K562 (cell line): ENCODE measurements around the gene NAV2. TPM values are rescaled to one million over a fixed set of nuclear protein-coding genes. Genes with fewer than 3 reads are reported as not detected.

ENCODE experiments used
- polyA plus RNA-seq, 8 experiments: library from polyadenylated mRNA; depleted of rRNA in 4 of 8; stranded (reverse) in 5 of 8; unstranded in 3 of 8; fragments of >200 nt; fragmentation: Nextera tagmentation in 2 of 8; fragmentation: Illumina TruSeq in 1 of 8; extraction: Ambion mirVana in 2 of 8; extraction: Trizol in 1 of 8; gene quantifications; 2 replicates each; pipeline versions ENCODE4 v1.2.1 to v1.2.3, GENCODE V29; 2011 to 2014; ENCODE audit warnings: inconsistent platforms in 1 of 8, missing spikeins in 1 of 8
- total RNA-seq, 7 experiments: library from RNA; depleted of rRNA in 6 of 7; stranded (reverse); fragments of >200 nt in 6 of 7; fragmentation: Illumina TruSeq in 2 of 7; extraction: Trizol in 2 of 7; gene quantifications; 2 replicates each; pipeline versions ENCODE4 v1.2.1 to v1.2.3, GENCODE V29; 2011 to 2021; ENCODE audit warnings: low replicate concordance in 1 of 7
- TF ChIP-seq, protein P1 (sequence below), 2 experiments: fragments of 450-650 bp; formaldehyde crosslinking in 1 of 2; IDR thresholded peaks; 2 replicates each; pipeline versions ENCODE4 v1.4.0 to v1.6.1; 2014 to 2020; ENCODE audit warnings: mild to moderate bottlenecking in 2 of 2, borderline replicate concordance in 1 of 2, low read depth in 1 of 2

NAV2 gene
- total and polyA plus RNA-seq, 9 of the 15 experiments (the other 6 are each of a cell fraction or from before 2014, with no cell fraction given): 0.03 to 0.35 (median 0.05) TPM

DNA sequence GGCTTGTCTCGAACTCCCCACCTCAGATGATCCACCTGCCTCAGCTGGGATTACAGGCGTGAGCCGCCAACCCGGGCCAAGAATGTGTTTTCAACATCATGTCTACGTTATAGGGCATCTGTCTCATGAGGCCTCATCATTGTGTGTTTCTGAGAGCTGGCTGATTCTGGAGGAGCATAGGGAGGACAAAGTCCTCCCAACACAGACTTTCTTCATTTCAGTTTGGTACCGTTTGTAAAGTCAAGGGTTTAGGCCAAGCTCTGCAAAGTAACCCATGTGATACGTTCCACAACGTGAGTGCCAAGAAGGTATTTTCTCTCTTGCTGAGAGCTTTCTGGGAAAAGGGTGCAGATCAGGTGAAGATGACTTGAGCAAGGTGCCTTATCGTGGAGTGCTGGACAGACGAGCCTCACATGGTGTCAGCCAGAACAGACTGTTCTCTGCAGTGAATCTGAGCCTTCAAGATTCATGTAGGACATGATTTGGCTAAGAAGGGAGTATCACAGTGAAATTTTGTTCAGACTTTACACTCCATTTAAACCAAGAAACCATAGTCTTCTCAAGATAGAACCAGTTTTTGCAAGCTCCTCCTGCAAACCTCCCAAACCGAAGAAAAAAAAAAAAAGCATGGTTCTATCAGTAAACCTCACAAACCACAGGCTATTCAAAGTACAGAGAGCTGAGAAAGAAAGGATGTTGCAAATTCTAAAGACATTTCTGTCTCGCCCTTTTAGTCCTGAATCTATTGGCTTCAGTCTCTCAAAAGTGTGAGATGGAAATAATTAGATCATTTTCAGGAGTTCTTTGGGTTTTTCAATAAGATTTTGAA is 376.0 kb downstream of the NAV2 start (continued):
- TF ChIP-seq, protein P1, sequence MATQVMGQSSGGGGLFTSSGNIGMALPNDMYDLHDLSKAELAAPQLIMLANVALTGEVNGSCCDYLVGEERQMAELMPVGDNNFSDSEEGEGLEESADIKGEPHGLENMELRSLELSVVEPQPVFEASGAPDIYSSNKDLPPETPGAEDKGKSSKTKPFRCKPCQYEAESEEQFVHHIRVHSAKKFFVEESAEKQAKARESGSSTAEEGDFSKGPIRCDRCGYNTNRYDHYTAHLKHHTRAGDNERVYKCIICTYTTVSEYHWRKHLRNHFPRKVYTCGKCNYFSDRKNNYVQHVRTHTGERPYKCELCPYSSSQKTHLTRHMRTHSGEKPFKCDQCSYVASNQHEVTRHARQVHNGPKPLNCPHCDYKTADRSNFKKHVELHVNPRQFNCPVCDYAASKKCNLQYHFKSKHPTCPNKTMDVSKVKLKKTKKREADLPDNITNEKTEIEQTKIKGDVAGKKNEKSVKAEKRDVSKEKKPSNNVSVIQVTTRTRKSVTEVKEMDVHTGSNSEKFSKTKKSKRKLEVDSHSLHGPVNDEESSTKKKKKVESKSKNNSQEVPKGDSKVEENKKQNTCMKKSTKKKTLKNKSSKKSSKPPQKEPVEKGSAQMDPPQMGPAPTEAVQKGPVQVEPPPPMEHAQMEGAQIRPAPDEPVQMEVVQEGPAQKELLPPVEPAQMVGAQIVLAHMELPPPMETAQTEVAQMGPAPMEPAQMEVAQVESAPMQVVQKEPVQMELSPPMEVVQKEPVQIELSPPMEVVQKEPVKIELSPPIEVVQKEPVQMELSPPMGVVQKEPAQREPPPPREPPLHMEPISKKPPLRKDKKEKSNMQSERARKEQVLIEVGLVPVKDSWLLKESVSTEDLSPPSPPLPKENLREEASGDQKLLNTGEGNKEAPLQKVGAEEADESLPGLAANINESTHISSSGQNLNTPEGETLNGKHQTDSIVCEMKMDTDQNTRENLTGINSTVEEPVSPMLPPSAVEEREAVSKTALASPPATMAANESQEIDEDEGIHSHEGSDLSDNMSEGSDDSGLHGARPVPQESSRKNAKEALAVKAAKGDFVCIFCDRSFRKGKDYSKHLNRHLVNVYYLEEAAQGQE (IDR thresholded peaks at IDR 0.05; ENCODE audit: borderline replicate concordance): peak; percentile 55; the same call in 1 of the 2 replicates
- TF ChIP-seq, protein P1 (CRISPR knock-in tag; IDR thresholded peaks at IDR 0.05; ENCODE audit: low read depth): no peak
